HL-60 (cell line): ENCODE results near the gene VIPR2.

Source experiments
- DNase-seq, 2 experiments: peaks; one replicate each; pipeline ENCODE4 v3.0.0-alpha.2; 2010 to 2020; ENCODE audit warnings: low read depth in 1 of 2, low spot score in 1 of 2
- H3K27ac ChIP-seq: fragments of 250-450 bp; sonication (Bioruptor Pico); replicated peaks from 2 replicates; pipeline ENCODE4 v1.5.1; 2020; ENCODE audit warnings: mild to moderate bottlenecking, moderate library complexity
- H3K27me3 ChIP-seq: fragments of 250-450 bp; sonication (Bioruptor Pico); 2 replicates; pipeline ENCODE4 v1.5.1; 2021; ENCODE audit warnings: mild to moderate bottlenecking, moderate library complexity; ENCODE audit not compliant: insufficient read depth, poor library complexity, severe bottlenecking
- H3K4me3 ChIP-seq: replicated peaks from 2 replicates; pipeline ENCODE4 v1.5.1; 2011; ENCODE audit warnings: mild to moderate bottlenecking, control low read depth, low read length; ENCODE audit not compliant: insufficient read depth
- CTCF ChIP-seq: IDR thresholded peaks from one replicate; pipeline ENCODE4 v1.5.1; 2011; ENCODE audit warnings: low read length, control low read depth, inconsistent platforms; ENCODE audit not compliant: insufficient read depth
- GABPA ChIP-seq: IDR thresholded peaks from 2 replicates; pipeline ENCODE4 v1.6.1; 2012; ENCODE audit warnings: low read depth
- POLR2AphosphoS5 ChIP-seq: IDR thresholded peaks from 2 replicates; pipeline ENCODE4 v1.6.1; 2012; ENCODE audit warnings: low read depth
- SPI1 ChIP-seq: IDR thresholded peaks from 2 replicates; pipeline ENCODE4 v1.6.1; 2012; ENCODE audit warnings: low read depth, mild to moderate bottlenecking, borderline replicate concordance
- TF ChIP-seq, protein P1 (sequence below): IDR thresholded peaks from 2 replicates; pipeline ENCODE4 v1.6.1; 2012; ENCODE audit warnings: low read depth; ENCODE audit not compliant: insufficient replicate concordance

Gene VIPR2

DNA sequence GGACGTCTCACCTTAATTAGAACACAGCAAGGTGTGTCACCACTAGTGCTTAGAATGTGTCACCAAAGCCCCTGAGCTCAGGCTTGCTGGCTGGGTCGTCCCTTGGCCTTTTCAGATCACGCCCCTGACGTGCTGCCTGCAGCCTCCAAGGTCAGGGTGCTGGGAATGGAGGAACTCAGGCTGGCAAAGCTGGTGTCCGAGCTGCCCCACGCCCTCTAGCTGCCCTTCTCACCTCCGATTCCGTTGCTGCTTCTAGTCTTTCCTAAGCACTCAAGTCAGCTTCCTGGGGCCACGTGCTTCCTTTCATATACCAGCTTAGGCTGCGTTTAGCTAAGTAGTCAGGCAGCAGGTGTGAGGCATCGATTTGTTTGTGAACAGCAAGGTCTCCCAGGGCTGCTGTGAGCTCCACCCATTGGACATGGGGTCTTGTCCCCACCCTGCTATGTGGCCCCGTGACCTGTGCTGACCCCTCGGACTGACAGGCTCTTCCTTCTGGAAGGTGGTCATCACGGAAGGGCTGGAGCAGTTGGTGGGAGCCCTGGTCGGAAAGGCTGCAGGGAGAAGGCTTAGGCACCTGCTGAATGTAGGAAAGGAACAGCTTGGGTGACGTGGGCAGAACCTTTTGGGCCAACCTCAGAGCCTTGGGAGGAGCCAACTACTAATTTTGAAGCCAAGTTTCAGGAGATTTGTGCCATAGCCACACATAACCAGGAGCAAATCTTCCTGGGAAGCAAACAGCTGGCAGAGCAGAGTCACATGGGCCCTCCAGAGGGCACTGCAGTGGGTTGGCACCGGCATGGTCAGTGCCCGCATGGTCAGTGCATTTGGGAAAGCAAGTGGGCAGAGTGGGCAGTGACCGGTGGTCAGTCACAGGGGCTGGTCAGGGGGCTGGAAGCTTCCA lies 28.8 kb downstream of the VIPR2 start:
- no peak for DNase-seq
- TF ChIP-seq, protein P1, sequence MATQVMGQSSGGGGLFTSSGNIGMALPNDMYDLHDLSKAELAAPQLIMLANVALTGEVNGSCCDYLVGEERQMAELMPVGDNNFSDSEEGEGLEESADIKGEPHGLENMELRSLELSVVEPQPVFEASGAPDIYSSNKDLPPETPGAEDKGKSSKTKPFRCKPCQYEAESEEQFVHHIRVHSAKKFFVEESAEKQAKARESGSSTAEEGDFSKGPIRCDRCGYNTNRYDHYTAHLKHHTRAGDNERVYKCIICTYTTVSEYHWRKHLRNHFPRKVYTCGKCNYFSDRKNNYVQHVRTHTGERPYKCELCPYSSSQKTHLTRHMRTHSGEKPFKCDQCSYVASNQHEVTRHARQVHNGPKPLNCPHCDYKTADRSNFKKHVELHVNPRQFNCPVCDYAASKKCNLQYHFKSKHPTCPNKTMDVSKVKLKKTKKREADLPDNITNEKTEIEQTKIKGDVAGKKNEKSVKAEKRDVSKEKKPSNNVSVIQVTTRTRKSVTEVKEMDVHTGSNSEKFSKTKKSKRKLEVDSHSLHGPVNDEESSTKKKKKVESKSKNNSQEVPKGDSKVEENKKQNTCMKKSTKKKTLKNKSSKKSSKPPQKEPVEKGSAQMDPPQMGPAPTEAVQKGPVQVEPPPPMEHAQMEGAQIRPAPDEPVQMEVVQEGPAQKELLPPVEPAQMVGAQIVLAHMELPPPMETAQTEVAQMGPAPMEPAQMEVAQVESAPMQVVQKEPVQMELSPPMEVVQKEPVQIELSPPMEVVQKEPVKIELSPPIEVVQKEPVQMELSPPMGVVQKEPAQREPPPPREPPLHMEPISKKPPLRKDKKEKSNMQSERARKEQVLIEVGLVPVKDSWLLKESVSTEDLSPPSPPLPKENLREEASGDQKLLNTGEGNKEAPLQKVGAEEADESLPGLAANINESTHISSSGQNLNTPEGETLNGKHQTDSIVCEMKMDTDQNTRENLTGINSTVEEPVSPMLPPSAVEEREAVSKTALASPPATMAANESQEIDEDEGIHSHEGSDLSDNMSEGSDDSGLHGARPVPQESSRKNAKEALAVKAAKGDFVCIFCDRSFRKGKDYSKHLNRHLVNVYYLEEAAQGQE: no peak
- no peak for TF ChIP-seq CTCF
- no peak for TF ChIP-seq SPI1
- no peak for TF ChIP-seq GABPA
- TF ChIP-seq POLR2AphosphoS5: no peak
- Histone ChIP-seq H3K27ac (no peak overlapping the region), H3K27me3 (peaks cover 7% of the 10 kb centered on the region), H3K4me3 (no peak overlapping the region)

DNA sequence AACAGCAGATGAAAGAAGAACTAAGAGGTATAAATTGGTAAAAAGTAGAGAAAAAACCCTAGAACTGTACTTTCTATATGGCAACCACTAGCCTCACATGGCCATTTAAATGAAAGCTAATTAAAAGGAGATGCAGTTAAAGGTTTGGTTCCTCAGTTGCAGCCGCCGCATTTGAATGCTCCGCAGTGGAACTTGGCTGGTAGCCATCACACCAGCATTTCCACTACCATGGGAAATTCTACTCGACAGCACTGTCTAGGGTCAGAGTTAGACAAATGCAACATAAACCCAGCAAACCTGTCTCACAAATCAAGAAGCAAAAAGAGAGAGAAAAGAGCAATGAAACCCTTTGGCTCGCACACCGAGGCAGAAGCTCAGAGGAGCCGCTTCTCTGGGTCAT lies 29.7 kb downstream of the VIPR2 start:
- Histone ChIP-seq H3K4me3 (no peak overlapping the region), H3K27ac (no peak overlapping the region), H3K27me3 (peaks cover 7% of the 10 kb centered on the region)
- no peak for DNase-seq
- TF ChIP-seq CTCF (no peak), SPI1 (no peak), POLR2AphosphoS5 (no peak), GABPA (no peak)
- TF ChIP-seq, protein P1: no peak

DNA sequence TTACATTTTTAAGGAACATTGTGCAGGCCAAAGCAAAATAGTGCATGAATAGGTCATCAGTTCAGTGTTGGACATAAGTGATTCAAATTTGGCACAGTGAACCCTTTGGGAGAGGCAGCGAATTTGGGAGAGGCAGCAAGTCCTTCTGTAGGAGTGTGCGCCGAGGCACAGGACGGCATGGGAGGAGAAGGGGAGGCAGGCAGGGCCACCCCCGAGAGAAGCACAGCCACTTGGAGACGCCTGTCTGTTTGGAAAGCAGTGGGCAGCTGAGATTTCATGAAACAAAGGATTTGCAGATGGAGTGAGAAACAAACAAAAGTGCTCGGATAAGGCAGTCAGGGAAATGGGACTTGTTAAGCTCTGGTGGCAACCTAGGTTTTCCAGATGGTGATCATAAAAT lies 30.6 kb downstream of the VIPR2 start:
- no peak for DNase-seq
- Histone ChIP-seq H3K4me3 (no peak overlapping the region), H3K27me3 (peaks cover 7% of the 10 kb centered on the region), H3K27ac (no peak overlapping the region)
- TF ChIP-seq POLR2AphosphoS5 (no peak), SPI1 (no peak), GABPA (no peak), CTCF (no peak)
- TF ChIP-seq, protein P1: no peak
